ENCODE results near the gene FBXO46. TPM values are rescaled to one million over a fixed set of nuclear protein-coding genes. Genes with fewer than 3 reads are reported as not detected.

FBXO46 gene
- 5.3 TPM for polyA plus RNA-seq (2013, experiment 1 of 2)
- polyA plus RNA-seq (2013, experiment 2 of 2) = 5.1 TPM

- no peak within 1 kb of the TSS for H2AK5ac ChIP-seq (ENCODE audit: low read length, severe bottlenecking)
- peaks cover 2% of the 10 kb centered on the region for H3K79me1 ChIP-seq (replicated peaks; ENCODE audit: low read length, poor library complexity, severe bottlenecking)
- H3K14ac ChIP-seq (ENCODE audit: low read length in 2 of 2) = peak within 1 kb of the TSS in 1 of 2 experiments; percentile 14
- no peak within 1 kb of the TSS for H2AFZ ChIP-seq (ENCODE audit: low read depth, low read length)
- H4K91ac ChIP-seq (ENCODE audit: low read length) = no peak within 1 kb of the TSS
- H2BK15ac ChIP-seq (ENCODE audit: low read depth, poor library complexity, severe bottlenecking) = peak within 1 kb of the TSS; percentile 77
- no peaks in the 10 kb centered on the region for H3K36me3 ChIP-seq (ENCODE audit: control insufficient read depth in 1 of 2, insufficient read depth in 2 of 2, low read depth in 1 of 2, low read length in 2 of 2)
- H2BK5ac ChIP-seq (ENCODE audit: low read depth, low read length, poor library complexity, severe bottlenecking) = no peak within 1 kb of the TSS
- H3K18ac ChIP-seq (ENCODE audit: low read depth in 1 of 2, low read length in 2 of 2) = peak within 1 kb of the TSS; percentile 30 to 61
- H3K4ac ChIP-seq (ENCODE audit: low read depth in 1 of 2, low read length in 2 of 2) = peak within 1 kb of the TSS; percentile 16 to 64
- under 1% methylated on average over 38 of the region's 48 CpGs for WGBS
- no peak within 1 kb of the TSS for H2BK120ac ChIP-seq (ENCODE audit: low read depth, low read length)
- DNase-seq = peak; percentile 98
- H3K27ac ChIP-seq (ENCODE audit: low read length, poor library complexity, severe bottlenecking) = no peak within 1 kb of the TSS
- no peaks in the 10 kb centered on the region for H3K27me3 ChIP-seq (ENCODE audit: control insufficient read depth in 1 of 2, insufficient read depth in 1 of 2, low read length in 2 of 2)
- H3K4me1 ChIP-seq (ENCODE audit: control insufficient read depth, insufficient read depth, low read depth, low read length) = peaks cover 2% of the 10 kb centered on the region
- H2BK12ac ChIP-seq (ENCODE audit: low read length in 2 of 2) = no peak within 1 kb of the TSS
- peak within 1 kb of the TSS; percentile 71 for H4K8ac ChIP-seq (ENCODE audit: low read length)
- peak within 1 kb of the TSS; percentile 78 to 97 for H3K4me3 ChIP-seq (ENCODE audit: insufficient read depth in 1 of 2, low read depth in 1 of 2, low read length in 2 of 2)
- peak within 1 kb of the TSS; percentile 52 for H3K4me2 ChIP-seq (ENCODE audit: low read length, poor library complexity, severe bottlenecking)
- no peaks in the 10 kb centered on the region for H3K9me3 ChIP-seq (ENCODE audit: control insufficient read depth, low read length)
- peak within 1 kb of the TSS; percentile 95 for H3K9ac ChIP-seq (ENCODE audit: low read length)
- no peak within 1 kb of the TSS for H3K23ac ChIP-seq (ENCODE audit: low read length in 2 of 2)
Measured at GRCh38 chr19:45730368-45731288, at the start of gene FBXO46. Gene FBXO46 (minus strand): TSS chr19:45730896. CDS start chr19:45713495, 17,401 bp downstream.

- Histone ChIP-seq H2BK15ac (ENCODE audit: low read depth, poor library complexity, severe bottlenecking) (peak overlapping the region; percentile 68), H3K79me1 (replicated peaks; ENCODE audit: low read length, poor library complexity, severe bottlenecking) (peaks cover 40% of the 10 kb centered on the region), H4K8ac (ENCODE audit: low read length) (no peak overlapping the region), H2BK120ac (ENCODE audit: low read depth, low read length) (no peak overlapping the region), H3K4me1 (ENCODE audit: control insufficient read depth, insufficient read depth, low read depth, low read length) (peaks cover 48% of the 10 kb centered on the region), H3K27ac (ENCODE audit: low read length, poor library complexity, severe bottlenecking) (no peak overlapping the region), H4K91ac (ENCODE audit: low read length) (no peak overlapping the region), H3K4me3 (ENCODE audit: insufficient read depth in 1 of 2, low read depth in 1 of 2, low read length in 2 of 2) (peak overlapping the region in 1 of 2 experiments; percentile 88), H3K36me3 (ENCODE audit: control insufficient read depth in 1 of 2, insufficient read depth in 2 of 2, low read depth in 1 of 2, low read length in 2 of 2) (peaks cover 41 to 53% of the 10 kb centered on the region in 2 experiments), H2AFZ (ENCODE audit: low read depth, low read length) (no peak overlapping the region), H2BK12ac (ENCODE audit: low read length in 2 of 2) (no peak overlapping the region), H2BK5ac (ENCODE audit: low read depth, low read length, poor library complexity, severe bottlenecking) (no peak overlapping the region), H3K9me3 (ENCODE audit: control insufficient read depth, low read length) (no peaks in the 10 kb centered on the region), H3K9ac (ENCODE audit: low read length) (peak overlapping the region; percentile 83), H3K23ac (ENCODE audit: low read length in 2 of 2) (no peak overlapping the region), H2AK5ac (ENCODE audit: low read length, severe bottlenecking) (peak overlapping the region; percentile 35), H3K27me3 (ENCODE audit: control insufficient read depth in 1 of 2, insufficient read depth in 1 of 2, low read length in 2 of 2) (no peaks in the 10 kb centered on the region), H3K4ac (ENCODE audit: low read depth in 1 of 2, low read length in 2 of 2) (peak overlapping the region in 1 of 2 experiments; percentile 9), H3K14ac (ENCODE audit: low read length in 2 of 2) (peak overlapping the region in 1 of 2 experiments; percentile 18), H3K4me2 (ENCODE audit: low read length, poor library complexity, severe bottlenecking) (no peak overlapping the region), H3K18ac (ENCODE audit: low read depth in 1 of 2, low read length in 2 of 2) (no peak overlapping the region)
- no peak for DNase-seq
- WGBS = 80% methylated on average over 4 of the region's 4 CpGs
Measured at GRCh38 chr19:45780146-45780447, 49.4 kb upstream of the FBXO46 start.

- H3K14ac ChIP-seq (ENCODE audit: low read length in 2 of 2) = peak overlapping the region in 1 of 2 experiments; percentile 18
- no peaks in the 10 kb centered on the region for H3K27me3 ChIP-seq (ENCODE audit: control insufficient read depth in 1 of 2, insufficient read depth in 1 of 2, low read length in 2 of 2)
- no peak overlapping the region for H4K91ac ChIP-seq (ENCODE audit: low read length)
- no peak overlapping the region for H3K23ac ChIP-seq (ENCODE audit: low read length in 2 of 2)
- 36% methylated on average over 47 of the region's 48 CpGs for WGBS
- H2BK15ac ChIP-seq (ENCODE audit: low read depth, poor library complexity, severe bottlenecking) = no peak overlapping the region
- H3K36me3 ChIP-seq (ENCODE audit: control insufficient read depth in 1 of 2, insufficient read depth in 2 of 2, low read depth in 1 of 2, low read length in 2 of 2) = peaks cover 41 to 51% of the 10 kb centered on the region in 2 experiments
- peaks cover 49% of the 10 kb centered on the region for H3K4me1 ChIP-seq (ENCODE audit: control insufficient read depth, insufficient read depth, low read depth, low read length)
- H2BK12ac ChIP-seq (ENCODE audit: low read length in 2 of 2) = no peak overlapping the region
- no peaks in the 10 kb centered on the region for H3K9me3 ChIP-seq (ENCODE audit: control insufficient read depth, low read length)
- H2BK5ac ChIP-seq (ENCODE audit: low read depth, low read length, poor library complexity, severe bottlenecking) = no peak overlapping the region
- no peak overlapping the region for H2BK120ac ChIP-seq (ENCODE audit: low read depth, low read length)
- peak overlapping the region; percentile 18 to 30 for H3K18ac ChIP-seq (ENCODE audit: low read depth in 1 of 2, low read length in 2 of 2)
- H2AFZ ChIP-seq (ENCODE audit: low read depth, low read length) = no peak overlapping the region
- H3K27ac ChIP-seq (ENCODE audit: low read length, poor library complexity, severe bottlenecking) = no peak overlapping the region
- peak overlapping the region; percentile 12 for H2AK5ac ChIP-seq (ENCODE audit: low read length, severe bottlenecking)
- peak overlapping the region in 1 of 2 experiments; percentile 37 for H3K4me3 ChIP-seq (ENCODE audit: insufficient read depth in 1 of 2, low read depth in 1 of 2, low read length in 2 of 2)
- H3K79me1 ChIP-seq (replicated peaks; ENCODE audit: low read length, poor library complexity, severe bottlenecking) = peaks cover 37% of the 10 kb centered on the region
- DNase-seq = peak; percentile 68
- H3K9ac ChIP-seq (ENCODE audit: low read length) = peak overlapping the region; percentile 83
- no peak overlapping the region for H3K4ac ChIP-seq (ENCODE audit: low read depth in 1 of 2, low read length in 2 of 2)
- no peak overlapping the region for H3K4me2 ChIP-seq (ENCODE audit: low read length, poor library complexity, severe bottlenecking)
- no peak overlapping the region for H4K8ac ChIP-seq (ENCODE audit: low read length)
Measured at GRCh38 chr19:45779231-45780145, 48.8 kb upstream of the FBXO46 start.

Data from mesenchymal stem cell (in vitro differentiated cells and primary cell).